ENCODE measurements around the gene TMEM151A.

DNA sequence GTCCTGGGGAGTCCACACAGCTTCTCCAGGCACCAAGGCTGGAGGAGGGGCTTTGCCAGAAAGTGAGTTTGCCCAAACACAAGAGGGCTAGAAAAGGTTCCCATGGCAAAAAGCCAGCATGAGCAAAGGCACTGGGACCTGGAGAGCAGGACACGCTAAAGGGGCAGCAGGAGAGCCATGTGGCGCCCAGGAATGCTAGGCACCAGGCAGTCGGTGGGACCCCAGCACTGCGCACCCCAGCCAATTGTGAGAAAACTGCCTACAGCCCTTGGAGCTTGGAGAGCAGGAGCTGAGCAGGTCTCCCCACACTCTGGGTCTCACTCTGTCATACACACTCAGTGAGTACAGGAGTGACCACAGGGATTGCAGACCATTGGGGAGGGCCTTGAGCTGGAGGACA lies 28.5 kb upstream of the TMEM151A start:
- TF ChIP-seq, protein P1, sequence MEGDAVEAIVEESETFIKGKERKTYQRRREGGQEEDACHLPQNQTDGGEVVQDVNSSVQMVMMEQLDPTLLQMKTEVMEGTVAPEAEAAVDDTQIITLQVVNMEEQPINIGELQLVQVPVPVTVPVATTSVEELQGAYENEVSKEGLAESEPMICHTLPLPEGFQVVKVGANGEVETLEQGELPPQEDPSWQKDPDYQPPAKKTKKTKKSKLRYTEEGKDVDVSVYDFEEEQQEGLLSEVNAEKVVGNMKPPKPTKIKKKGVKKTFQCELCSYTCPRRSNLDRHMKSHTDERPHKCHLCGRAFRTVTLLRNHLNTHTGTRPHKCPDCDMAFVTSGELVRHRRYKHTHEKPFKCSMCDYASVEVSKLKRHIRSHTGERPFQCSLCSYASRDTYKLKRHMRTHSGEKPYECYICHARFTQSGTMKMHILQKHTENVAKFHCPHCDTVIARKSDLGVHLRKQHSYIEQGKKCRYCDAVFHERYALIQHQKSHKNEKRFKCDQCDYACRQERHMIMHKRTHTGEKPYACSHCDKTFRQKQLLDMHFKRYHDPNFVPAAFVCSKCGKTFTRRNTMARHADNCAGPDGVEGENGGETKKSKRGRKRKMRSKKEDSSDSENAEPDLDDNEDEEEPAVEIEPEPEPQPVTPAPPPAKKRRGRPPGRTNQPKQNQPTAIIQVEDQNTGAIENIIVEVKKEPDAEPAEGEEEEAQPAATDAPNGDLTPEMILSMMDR (IDR thresholded peaks at IDR 0.05; ENCODE audit: low read length): no peak
- TF ChIP-seq EZH2 (optimal IDR thresholded peaks at IDR 0.05; ENCODE audit: low read depth, low read length): no peak
